Transverse colon (tissue), 4 donors: Measurements from ENCODE around the gene CNTN5.

Experiments
- CTCF ChIP-seq, 5 experiments: fragments of 200-600 bp in 3 of 5; fragments of 450-650 bp in 2 of 5; sonication (generic) in 3 of 5; IDR thresholded peaks; 1 replicate in 2 of 5; 2 replicates in 3 of 5; pipeline ENCODE4 v1.5.1; 2016 to 2017; ENCODE audit warnings: antibody characterized with exemption in 5 of 5, inconsistent platforms in 3 of 5, mild to moderate bottlenecking in 2 of 5, moderate library complexity in 1 of 5
- EP300 ChIP-seq: sonication (generic); formaldehyde crosslinking; IDR thresholded peaks from one replicate; pipeline ENCODE4 v1.6.1; 2017; ENCODE audit warnings: antibody characterized with exemption, low read depth
- POLR2A ChIP-seq: fragments of 450-650 bp; IDR thresholded peaks from one replicate; pipeline ENCODE4 v1.6.1; 2016; ENCODE audit warnings: antibody characterized with exemption, mild to moderate bottlenecking, moderate library complexity
- POLR2AphosphoS5 ChIP-seq, 3 donors: sonication (generic); formaldehyde crosslinking; IDR thresholded peaks; one replicate each; pipeline ENCODE4 v1.6.1; 2016; ENCODE audit warnings: antibody characterized with exemption in 3 of 3

- TF ChIP-seq CTCF (IDR thresholded peaks at IDR 0.05) (no peak), POLR2A (no peak), POLR2AphosphoS5 (IDR thresholded peaks at IDR 0.05) (no peak), EP300 (no peak)
Measured at GRCh38 chr11:100080381-100080780, 1059.6 kb downstream of the CNTN5 start.
